Activated CD4-positive, CD25-positive, alpha-beta regulatory T cell (primary cell): ENCODE results near the gene ANKS1B.

Experiments used
- DNase-seq, 4 experiments: peaks; one replicate each; lab custom pipeline; 2025; lab: John Stamatoyannopoulos, UW

The ANKS1B gene

DNA sequence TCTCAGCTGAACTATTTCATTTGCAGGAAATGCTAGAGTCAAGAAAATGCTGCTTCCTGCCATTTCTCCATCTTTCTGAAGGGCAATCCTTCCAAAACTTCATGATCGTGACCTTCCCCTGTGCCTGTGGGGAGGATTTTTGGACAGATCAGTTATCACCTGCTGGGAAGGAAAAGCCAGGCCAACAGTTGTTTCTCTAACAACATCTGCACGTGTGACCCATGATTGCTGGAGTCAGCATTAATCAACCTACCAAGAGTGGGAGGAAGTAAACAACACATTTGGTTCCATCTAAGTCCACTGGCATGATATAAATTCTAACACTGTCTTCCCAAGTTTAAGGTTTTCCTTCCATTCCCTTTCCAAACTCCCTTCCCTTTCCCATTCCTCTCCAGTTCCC, 1167.0 kb downstream of the ANKS1B start:
- DNase-seq, result no peak

DNA sequence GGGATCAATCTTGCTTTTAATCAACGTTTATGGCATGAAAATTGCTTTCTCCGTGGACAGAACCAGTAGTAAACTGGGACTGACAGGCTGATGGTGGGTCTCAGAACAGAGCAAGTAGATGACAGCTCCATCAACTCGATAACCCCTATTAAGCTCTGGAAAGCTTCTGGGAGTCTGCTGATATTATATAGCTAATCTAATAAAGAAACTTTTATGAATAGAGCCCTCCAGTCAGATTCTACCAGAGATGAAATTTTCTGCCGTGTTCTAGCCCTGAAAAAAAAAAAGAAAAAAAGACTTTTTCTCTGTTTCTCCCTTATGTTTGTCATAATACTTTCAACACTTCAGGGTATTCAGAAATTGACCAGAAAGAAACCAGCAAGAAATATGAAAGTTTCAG, 1168.0 kb downstream of the ANKS1B start:
- no peak for DNase-seq

DNA sequence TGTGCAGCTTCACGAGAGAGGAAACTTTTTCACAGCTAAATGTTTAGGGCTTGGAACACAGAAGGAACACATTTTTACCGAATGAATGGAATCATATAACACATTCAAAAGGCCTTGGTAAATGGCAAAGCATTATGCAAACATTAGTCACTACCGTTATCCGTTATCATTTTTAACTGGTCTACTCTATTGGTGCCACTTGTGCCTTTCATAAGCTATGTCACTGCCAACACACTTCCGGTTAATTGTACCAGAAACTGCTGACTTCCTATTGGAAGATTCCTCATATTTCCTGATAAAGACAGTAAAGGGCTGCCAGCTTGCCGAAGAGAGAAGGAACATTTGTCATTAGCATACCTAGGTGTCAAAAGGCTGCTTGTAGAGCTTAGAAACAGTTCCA, 1170.5 kb downstream of the ANKS1B start:
- no peak for DNase-seq

DNA sequence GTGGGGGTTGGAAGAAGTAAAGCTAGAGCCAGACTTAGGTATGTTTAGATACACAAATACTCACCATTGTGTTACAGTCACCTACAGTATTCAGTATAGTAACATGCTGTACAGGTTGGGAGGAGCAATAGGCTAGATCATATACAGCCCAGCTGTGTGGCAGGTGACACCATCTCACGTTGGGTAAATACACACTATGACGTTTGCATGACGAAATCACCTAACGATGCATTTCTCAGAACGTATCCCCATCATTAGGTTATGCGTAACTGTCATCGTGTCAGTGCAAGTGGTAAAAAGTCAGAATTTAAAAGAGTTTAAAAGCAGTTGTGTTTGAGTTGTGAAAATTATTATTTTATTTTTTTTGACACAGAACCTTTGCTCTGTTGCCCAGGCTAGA, 1172.5 kb downstream of the ANKS1B start:
- DNase-seq, result no peak

DNA sequence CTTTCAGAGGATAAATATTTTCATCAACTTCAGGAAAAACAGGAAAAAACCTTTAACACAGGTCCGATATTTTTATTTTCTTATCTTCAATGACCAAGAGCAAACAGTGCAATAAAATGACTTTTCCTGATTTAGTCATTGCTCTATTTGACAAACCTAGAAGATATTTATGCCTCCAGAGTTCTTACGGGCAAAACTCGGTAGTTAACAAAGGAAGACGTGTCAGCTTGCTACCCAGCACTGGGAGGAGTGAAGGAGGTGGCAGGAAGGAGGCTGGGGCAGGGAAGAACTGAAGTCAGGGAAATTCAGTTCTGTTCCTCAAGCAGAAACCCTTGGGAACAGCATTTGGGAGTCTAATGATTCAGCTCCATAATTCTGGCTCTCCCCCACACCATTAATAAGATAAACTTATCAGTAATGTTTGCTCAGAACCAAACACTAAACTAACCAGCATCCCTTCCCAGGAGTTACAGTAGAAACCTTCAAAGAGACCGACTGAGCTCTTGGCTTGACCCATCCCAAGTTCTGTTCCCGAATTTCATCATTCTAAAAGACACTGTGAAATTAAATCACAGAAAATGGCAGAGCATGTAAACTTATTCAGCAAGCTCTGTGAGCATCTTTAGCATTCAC, 1176.4 kb downstream of the ANKS1B start:
- DNase-seq, result no peak

DNA sequence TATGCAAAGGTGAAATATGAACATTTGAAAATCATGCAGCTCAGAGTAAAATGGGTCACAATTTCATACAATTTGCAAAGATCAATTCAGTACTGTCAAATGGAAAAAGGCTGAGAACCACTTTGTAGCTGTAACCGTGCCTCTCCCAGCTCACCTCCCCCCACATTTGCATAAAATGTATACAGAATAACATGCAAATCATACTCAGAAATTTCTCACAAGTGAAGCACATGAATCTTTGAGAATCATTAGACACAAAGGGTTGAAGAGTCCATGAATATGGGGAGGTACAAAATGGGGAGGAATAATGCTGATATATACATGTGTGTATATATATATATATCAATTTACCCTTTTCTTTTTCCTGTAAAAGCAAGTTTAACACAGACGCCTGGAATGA, 1177.5 kb downstream of the ANKS1B start:
- DNase-seq, result no peak

DNA sequence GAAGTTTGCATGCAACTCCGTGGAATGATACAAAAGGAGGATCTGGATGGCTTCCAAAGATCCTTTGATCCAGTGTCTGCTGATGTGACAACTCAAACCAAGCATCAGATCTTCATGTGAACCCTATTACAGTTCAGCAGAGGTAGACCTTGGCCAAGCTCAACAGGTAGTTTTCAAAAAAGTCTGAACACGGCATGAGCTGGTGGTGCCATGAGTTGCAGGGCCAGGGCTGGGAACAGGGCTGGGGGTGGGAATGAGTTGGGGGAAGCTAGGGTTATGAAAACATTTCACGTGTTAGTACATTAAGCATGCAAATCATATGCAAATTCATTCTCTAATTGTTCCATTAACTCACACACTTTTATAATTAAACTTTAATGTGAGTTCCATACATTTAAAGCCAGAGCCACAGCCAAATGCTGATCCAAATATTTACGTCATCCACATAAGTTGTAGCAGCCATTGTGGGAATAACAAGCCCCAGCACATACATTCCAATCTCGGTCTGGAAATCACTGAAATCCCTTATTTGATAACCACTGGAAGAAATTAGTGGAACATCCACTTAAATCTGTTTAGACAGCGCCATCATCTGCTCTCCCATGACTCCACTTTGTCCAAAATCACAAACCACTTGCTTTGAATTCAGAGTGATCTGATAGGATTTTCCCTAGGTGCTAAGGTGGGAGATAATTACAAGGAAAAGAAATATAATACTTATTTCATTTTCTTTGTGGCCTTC, 1181.1 kb downstream of the ANKS1B start:
- no peak for DNase-seq

DNA sequence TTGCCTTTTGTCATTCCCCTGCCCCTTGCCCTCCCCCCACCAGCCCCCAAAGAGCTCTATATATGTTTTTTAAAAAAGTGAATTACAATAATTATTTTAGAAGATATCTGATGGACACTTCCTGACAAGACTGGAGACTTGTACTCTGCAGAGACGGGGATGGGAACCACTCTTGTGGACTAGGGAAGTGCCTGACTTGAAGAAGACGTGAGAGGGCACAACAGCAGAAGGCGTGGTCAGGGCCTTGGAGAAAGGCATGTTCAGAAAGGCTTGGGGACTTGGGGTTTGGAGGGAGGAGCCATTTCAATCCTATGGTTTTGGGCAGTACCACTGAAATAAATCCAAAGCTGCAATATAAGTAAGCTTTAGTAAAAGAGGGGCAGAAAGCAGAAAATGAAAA, 1184.9 kb downstream of the ANKS1B start:
- DNase-seq, result no peak

DNA sequence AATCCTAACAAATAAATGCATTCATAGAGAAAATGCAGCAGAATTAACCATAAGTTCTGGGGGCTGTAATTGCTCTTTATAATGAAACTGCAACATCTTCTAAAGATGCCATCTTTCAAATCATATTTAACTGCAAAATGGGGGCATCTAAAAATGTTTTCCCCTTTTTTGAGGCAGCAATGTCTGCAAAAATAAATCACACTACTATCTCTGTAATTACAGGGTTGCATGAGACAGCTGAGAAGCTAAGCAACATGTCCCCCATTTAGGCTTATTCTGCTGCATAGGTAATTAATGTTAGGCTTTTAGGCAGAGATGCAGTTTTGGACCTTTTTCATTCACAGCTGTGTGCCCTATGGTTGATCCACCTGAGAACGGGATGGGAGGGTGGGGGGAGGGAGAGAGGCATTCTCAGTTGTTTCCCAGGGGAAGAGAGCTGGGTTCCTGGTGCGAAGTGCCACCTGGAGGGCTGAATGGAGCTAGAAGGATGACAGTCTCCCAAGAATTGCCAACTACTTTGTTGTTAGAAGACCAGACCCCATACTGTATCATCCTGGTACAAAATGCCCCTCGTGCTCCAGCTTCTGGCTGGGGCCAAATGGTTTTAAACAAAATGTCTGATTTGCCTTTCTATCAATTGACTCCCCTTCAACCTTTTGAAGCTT, 1185.5 kb downstream of the ANKS1B start:
- DNase-seq, result no peak

DNA sequence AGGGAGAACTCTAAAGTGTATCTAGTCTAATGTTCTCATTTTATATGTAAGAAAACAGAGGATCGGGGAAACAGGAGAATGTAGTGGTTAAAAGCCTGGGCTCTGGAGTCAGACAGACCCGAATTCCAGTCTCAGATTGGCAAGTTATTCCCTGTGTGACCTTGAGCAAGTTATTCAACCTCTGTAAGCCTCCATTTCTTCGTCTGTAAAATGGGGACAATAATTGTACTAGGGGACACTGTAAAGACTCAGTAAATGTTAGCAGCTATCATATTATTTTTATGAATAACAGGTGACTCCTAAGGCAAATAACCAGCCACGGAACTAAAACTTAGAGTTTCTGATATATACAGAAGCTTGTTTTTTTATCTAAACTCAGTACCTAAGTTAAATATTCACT, 1187.5 kb downstream of the ANKS1B start:
- no peak for DNase-seq

DNA sequence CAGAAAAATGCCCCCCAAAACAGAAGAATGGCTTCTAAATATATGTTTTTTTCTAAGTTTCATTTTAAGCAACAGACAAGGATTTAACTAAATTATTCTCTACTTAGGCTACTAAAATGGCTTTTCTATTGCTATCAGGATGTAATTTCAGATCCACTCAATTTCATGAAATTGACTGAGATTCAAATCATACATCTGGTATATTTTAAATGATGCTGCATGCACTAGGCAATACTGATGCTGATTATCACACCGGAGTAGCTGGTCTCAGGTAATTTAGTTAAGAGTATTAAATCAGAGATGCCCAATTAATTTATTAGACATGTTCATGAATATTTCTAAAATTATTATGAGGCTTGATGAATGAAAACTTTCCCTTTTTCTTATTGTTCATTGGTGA, 1188.0 kb downstream of the ANKS1B start:
- no peak for DNase-seq

DNA sequence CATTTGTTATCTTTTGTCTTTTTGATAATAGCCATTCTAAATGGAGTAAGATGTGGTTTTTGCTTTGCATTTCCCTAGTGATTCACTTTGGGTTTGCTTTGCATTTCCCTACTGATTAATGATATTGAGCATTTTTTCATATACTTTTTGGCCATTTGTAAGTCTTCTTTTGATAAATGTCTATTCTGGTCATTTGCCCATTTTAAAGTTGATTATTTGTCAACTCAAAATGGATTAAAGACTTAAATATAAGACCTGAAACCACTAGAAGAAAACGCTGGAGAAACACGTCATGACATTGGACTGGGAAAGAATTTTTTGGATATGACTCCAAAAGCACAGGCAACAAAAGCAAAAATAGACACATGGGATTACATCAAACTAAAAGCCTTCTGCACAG, 1191.6 kb downstream of the ANKS1B start:
- no peak for DNase-seq

DNA sequence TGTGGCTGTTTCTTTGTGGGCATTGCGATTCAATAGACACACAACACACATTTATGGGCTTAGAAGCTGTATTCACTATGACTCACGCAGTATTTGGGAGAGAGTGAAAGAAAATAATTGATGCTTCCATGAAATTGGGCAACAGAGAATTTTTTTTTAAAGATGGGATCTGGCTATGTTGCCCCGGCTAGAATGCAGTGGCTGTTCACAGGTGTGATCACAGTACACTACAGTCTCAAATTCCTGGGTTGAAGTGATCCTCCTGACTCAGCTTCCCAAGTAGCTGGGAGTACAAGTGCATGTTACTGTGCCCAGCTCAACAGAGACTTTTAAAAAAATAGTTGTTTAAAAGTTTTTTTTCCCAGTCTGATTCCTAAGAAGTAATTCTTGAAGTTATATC, 1193.3 kb downstream of the ANKS1B start:
- DNase-seq, result no peak

DNA sequence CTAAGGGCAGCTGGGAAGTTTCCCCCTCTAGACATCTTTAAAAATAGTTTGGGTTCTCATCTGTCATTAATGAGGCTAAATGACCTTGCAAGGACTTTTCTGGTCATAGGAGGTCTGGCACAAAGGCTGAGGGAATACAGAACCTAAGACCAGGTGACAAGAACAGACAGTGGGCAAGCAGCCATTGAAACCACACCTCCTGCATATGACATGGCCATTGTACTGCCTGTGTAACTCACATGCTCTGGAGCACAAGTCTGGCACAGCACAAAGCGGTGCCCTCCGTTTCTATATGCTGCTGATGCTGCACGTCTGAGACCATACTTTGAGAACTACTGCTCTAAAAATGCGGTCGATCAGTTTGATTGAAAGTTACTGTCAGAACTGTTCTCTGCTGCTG, 1196.3 kb downstream of the ANKS1B start:
- DNase-seq, result no peak

DNA sequence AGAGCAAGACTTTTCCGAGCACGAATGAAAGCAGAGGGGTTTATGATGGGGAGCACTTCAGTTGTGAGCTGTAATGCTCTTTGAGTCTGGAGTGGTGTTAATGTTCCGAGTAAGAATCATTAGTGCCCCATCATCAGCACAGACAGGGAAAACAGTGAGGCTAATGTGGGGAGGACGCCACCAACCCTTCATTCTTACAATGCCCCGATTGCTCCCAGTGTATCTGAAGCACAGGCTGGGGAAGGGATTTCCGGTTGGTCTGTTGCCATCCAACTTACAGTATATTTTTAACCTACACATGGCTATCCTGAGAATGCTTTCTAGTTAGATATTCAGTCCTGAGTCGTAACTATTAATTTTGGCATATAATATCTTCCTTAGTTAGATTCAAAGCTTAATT, 1198.1 kb downstream of the ANKS1B start:
- DNase-seq, result no peak

DNA sequence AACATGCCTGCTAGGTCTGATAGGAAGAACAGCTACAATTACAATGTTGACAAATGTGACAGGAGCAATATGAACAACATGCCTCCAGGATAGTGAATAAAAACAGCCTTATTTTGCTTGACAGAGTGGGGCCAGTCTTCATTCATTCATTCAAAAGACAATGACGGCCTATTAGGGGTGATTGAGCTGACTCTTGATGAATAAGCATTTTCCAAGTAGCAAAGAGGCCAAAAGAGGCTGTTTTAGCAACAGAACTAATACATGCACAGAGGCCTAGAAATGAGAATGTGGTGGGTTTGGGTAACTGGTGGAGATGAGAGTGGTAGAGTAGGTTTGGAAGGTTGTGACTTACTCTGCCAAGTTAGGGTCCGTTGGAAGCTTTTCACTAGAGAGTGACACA, 1201.3 kb downstream of the ANKS1B start:
- DNase-seq, result no peak

DNA sequence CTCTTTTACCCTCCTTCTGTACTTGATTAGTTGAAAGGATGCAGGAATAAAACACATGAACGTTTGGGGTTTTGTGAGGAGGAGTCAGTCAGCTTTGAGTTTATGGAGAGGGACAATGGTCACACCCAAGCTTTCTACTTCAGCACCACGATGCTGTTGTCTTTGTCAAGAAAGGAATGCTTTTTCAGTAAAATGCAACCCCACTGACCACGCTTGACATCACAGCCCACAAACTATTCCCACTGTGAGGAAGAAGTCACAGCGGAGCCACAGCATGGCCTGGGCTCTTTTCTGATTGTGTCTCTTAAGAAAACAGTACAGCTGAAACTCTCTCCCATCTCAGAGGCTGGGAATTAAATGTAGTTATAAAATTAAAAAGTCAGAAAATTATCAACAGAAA, 1204.5 kb downstream of the ANKS1B start:
- no peak for DNase-seq

DNA sequence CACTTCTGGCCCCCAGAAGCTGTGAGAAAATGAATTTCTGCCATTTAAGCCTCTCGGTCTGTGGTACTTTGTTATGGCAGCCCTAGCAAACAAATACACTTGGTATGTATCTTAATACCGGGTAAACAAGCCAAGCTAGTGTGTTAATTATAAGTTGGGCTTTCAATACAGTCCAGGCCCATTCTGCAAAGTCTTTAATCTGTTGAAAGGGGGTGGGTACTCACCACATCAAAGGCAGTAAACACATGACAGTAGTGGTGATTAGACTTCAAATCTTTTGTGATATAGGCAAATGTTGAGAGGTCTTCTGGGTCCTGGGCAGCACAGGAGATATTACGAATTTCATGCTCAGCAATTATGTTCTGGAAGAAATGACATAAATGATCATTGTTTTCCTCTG, 1211.9 kb downstream of the ANKS1B start:
- DNase-seq, result no peak

DNA sequence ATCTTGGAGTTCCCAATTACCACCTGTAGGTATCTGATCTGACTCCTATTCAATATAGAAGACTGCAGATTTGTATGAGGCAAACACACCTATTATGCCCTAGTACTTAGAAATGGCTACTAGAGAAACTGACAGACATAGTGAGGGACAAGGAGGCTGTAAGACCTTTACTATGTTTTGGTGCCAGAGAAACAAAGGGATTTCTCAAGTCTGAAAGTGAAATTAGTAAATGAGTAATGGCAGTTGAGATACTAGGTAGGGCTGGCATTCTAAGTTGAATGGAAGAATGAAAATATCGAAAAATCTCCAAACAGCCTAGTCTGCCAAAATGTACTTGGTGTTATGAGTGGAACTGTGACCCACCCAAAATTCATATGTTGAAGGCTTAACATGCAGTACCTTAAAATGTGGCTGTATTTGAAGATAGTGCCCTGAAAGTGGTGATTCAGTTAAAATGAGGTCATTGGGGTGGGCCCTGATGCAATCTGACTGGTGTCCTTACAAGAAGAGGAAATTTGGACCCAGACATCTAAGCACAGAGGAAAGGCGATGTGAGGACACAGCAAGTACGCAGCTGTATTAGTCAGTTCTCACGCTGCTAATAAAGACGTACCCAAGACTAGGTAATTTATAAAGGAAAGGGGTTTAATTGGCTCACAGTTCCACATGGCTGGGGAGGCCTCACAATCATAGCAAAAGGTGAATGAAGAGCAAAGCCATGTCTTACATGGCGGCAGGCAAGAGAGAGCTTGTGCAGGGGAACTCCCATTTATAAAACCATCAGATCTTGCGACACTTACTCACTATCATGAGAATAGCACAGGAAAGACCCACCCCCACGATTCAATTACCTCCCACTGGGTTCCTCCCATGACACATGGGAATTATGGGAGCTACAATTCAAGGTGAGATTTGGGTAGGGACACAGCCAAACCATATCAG, 1212.7 kb downstream of the ANKS1B start:
- no peak for DNase-seq

DNA sequence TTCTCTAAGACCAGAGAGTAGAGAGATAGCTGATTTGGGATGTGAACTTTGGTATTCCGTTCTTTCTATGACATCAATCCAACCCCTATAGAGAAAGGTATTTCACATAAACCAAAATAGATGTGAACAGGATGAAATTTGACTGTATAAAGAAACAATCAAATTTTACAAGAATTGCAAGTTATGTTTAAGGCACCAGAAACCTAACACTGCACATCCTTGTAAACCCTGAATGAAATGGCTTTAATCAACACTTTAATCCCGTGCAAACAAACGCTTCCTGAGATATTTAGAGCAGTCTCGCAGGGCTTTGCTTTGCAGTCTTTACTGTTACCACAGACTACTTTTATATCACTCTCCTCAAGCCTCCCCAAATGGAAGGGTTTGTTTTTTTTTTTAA, 1214.5 kb downstream of the ANKS1B start:
- DNase-seq, result no peak

DNA sequence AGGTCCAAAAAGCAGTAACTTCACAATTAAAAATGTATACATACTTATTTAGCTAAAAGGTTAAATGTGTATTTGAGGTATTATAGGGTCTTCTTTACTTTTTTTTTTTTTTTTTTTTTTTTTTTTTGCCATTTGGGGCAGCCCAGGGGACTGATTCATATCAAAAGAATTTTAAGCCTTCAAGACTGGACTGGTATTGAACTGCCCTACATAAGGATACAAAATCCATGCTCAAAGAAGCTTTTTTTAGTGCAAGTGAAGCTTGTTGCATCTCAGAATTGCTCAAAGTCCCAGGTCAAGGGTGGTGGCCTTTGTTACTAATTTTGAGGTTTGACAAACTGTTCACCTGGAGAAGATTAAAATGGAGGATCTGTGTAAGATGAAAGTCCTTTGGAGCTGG, 1215.7 kb downstream of the ANKS1B start:
- DNase-seq, result no peak

DNA sequence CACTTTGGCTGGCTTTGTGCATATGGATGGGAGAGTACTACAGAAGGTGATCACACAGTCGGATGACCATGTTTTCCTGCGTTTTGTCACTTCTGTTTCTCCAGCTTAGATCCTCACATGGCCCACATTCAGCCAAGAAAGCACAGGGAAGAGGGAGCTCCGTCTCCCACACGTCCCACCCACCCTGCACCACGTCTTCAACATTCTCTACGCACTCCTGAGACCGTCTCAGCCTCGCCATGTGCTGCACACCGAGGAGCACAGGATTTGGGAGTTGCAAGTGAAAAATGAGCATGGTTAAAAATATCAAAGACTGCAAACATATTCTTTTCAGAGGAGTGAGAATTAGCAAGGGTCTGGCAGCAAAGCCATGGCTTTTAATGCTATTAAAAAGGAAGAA, 1217.5 kb downstream of the ANKS1B start:
- DNase-seq, result no peak
